NCI-H2227 (cell line): Measurements from ENCODE around the gene TMED10.

ENCODE experiments used
- DNase-seq: peaks from one replicate; lab custom pipeline; 2025; ENCODE audit not compliant: unreplicated experiment; lab: John Stamatoyannopoulos, UW

TMED10 gene

GRCh38 chr14:75088566-75089373 lies 87.6 kb downstream of the TMED10 start:
- DNase-seq = peak; percentile 69

DNA sequence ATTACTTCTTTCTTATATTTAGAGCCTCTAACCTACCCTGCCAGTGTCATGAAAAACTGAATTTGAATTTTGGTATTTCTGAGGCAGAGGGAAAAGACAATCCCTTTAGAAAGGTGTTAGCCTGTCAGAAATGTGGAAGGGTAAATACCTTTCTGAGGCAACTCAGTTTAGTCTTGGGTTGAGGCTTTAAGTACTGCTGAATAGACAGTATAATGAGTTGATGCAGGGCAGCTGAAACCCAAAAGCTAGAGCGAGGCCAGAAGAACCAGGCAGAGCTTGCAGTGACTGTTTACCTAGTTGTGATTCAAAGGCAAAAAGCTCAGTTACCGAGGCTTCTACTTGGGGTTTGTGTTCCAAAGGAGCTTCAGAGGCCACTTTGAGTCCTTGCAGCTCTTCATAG lies 88.3 kb downstream of the TMED10 start:
- DNase-seq = no peak

GRCh38 chr14:75084513-75084912 lies 91.9 kb downstream of the TMED10 start:
- no peak for DNase-seq

GRCh38 chr14:75083271-75083670 lies 93.1 kb downstream of the TMED10 start:
- no peak for DNase-seq

- DNase-seq = no peak
Observed at GRCh38 chr14:75081660-75082229, 94.7 kb downstream of the TMED10 start.
